ENCODE data around the gene ANKRD31. TPM values are rescaled to one million over a fixed set of nuclear protein-coding genes. Genes with fewer than 3 reads are reported as not detected.

The ANKRD31 gene
- total RNA-seq, 1 experiment from 2014 or later, result 0.66 TPM

DNA sequence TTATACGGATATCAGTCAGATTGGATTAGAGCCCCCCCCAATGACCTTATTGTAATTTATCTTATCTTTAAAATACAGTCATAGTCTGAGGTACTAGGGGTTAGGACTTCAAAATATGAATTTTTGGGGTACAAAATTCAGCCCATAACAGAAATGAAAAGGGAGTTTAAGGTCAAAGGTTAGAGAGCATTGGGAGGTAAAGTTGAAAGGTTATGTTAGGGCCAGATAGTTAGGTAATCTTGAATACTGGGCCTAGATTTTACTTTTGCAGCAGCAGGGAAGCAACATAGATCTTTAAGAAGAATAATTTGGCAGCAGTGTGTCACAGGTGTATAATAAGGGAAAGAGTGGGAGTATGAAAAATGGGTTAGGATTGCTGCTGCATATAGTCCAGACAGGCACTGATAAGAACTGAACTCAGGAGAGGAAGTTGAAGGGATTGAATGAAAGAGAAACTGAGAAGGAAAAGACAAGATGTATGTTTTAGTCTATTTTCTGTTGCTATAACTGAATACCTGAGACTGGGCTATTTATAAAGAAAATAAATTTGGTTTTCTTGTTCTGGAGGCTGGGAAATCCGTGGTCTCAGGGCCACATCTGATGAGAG lies 173.7 kb downstream of the ANKRD31 start:
- Histone ChIP-seq H3K4me1 (no peaks in the 10 kb centered on the region), H3K4me3 (ENCODE audit: low read depth, low read length) (no peak overlapping the region), H3K9me3 (no peaks in the 10 kb centered on the region), H3K27me3 (replicated peaks; ENCODE audit: control insufficient read depth, insufficient read depth, low read length) (no peaks in the 10 kb centered on the region), H3K36me3 (ENCODE audit: control insufficient read depth, insufficient read depth, low read length) (no peaks in the 10 kb centered on the region)
- intact Hi-C loops (cut with micrococcal nuclease; ENCODE audit: unreplicated experiment), result no loop called here
- Mint-ChIP-seq H3K27me3 (ENCODE audit: insufficient read depth, unreplicated experiment) (no peaks in the 10 kb centered on the region), H3K36me3 (ENCODE audit: insufficient read depth, unreplicated experiment) (no peaks in the 10 kb centered on the region), H3K27ac (ENCODE audit: unreplicated experiment) (no peak overlapping the region), H3K4me1 (ENCODE audit: low read depth, unreplicated experiment) (peaks cover 7% of the 10 kb centered on the region), H3K9me3 (ENCODE audit: unreplicated experiment) (no peaks in the 10 kb centered on the region), H3K4me3 (ENCODE audit: unreplicated experiment) (no peak overlapping the region)
- ChIA-PET POLR2A (no interaction called here), CTCF (no interaction called here)
- BruUV-seq (replicated peaks), result no TSS peak
- no peak for DNase-seq
- no peak for TF ChIP-seq CTCF (IDR thresholded peaks at IDR 0.05; ENCODE audit: insufficient read depth in 1 of 2, low read depth in 1 of 2, low read length in 1 of 2, severe bottlenecking in 1 of 2, unreplicated experiment in 1 of 2)

DNA sequence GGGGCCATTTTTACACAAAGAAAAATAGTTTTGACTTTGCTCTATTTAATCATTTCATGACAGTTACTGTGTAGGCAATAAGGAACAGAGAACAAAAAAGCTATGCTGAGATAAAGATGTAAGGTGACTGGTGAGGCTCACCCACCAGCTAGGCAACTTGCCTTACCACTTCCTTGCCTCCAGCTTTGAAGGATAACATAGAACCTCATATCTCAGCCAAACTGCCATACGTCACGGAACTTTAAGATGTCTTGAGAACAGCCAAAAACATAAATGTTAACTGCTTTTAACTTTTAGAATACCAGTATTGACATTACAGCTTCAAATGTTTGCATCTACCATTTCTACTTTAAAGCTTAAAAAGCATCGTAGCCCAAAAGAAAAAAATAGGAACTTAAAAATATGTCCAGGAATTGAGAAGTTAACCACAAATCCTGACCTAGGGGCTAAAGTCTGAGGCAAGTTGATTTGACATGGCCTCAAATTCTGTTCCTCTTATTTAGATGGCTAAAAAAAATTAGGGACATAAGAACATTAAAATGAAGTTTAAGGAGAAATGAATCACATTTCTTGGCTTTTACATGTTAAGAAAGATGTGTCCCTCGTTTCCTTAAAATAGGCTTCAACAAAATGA lies 176.6 kb downstream of the ANKRD31 start:
- BruUV-seq (replicated peaks), result no TSS peak
- no peak for TF ChIP-seq CTCF (IDR thresholded peaks at IDR 0.05; ENCODE audit: insufficient read depth in 1 of 2, low read depth in 1 of 2, low read length in 1 of 2, severe bottlenecking in 1 of 2, unreplicated experiment in 1 of 2)
- Mint-ChIP-seq H3K4me3 (ENCODE audit: unreplicated experiment) (no peak overlapping the region), H3K27ac (ENCODE audit: unreplicated experiment) (no peak overlapping the region), H3K4me1 (ENCODE audit: low read depth, unreplicated experiment) (peaks cover 17% of the 10 kb centered on the region), H3K36me3 (ENCODE audit: insufficient read depth, unreplicated experiment) (peaks cover 5% of the 10 kb centered on the region), H3K9me3 (ENCODE audit: unreplicated experiment) (no peaks in the 10 kb centered on the region), H3K27me3 (ENCODE audit: insufficient read depth, unreplicated experiment) (no peaks in the 10 kb centered on the region)
- DNase-seq, result no peak
- POLR2A ChIA-PET, result no interaction called here
- Histone ChIP-seq H3K4me1 (peaks cover 8% of the 10 kb centered on the region), H3K9me3 (no peaks in the 10 kb centered on the region), H3K27me3 (replicated peaks; ENCODE audit: control insufficient read depth, insufficient read depth, low read length) (no peaks in the 10 kb centered on the region), H3K4me3 (ENCODE audit: low read depth, low read length) (no peak overlapping the region), H3K36me3 (ENCODE audit: control insufficient read depth, insufficient read depth, low read length) (no peaks in the 10 kb centered on the region)
- CTCF ChIA-PET, result no interaction called here
- intact Hi-C loops (cut with micrococcal nuclease; ENCODE audit: unreplicated experiment), result loop anchor here (10.0 kb wide), 1 partner anchor 175 kb away; the partner anchor contains the start of gene ANKRD31

DNA sequence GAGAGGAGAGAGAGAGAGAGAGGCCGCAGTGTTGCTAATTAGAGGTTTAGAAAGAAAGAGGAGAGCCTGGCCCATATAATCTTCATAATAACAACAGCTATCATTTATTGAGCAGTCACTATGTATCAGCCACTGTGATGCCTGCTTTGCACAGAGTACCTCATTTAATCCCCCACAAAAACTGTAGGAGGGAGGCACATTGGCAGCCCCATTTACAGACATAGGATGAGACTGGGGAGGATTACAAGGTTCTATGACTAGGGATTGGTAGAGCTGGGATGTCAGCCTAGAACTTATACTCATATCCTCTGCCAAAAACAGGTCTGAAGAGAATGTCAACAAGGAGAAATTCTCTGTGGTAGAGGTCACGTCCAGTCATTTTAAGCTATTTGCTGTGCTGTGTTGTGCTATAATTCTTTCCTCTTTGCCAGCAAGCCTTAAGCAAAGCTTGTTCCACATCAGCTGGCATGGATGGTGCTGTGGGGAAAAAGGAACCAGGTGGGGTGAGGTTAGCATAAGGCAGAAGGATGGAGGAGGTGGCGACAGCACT lies 177.6 kb downstream of the ANKRD31 start:
- Histone ChIP-seq H3K4me3 (ENCODE audit: low read depth, low read length) (no peak overlapping the region), H3K4me1 (peaks cover 13% of the 10 kb centered on the region), H3K27me3 (replicated peaks; ENCODE audit: control insufficient read depth, insufficient read depth, low read length) (no peaks in the 10 kb centered on the region), H3K36me3 (ENCODE audit: control insufficient read depth, insufficient read depth, low read length) (no peaks in the 10 kb centered on the region), H3K9me3 (no peaks in the 10 kb centered on the region)
- no TSS peak for BruUV-seq (replicated peaks)
- ChIA-PET CTCF (no interaction called here), POLR2A (no interaction called here)
- DNase-seq, result no peak
- Mint-ChIP-seq H3K4me3 (ENCODE audit: unreplicated experiment) (no peak overlapping the region), H3K4me1 (ENCODE audit: low read depth, unreplicated experiment) (peaks cover 17% of the 10 kb centered on the region), H3K9me3 (ENCODE audit: unreplicated experiment) (no peaks in the 10 kb centered on the region), H3K27ac (ENCODE audit: unreplicated experiment) (no peak overlapping the region), H3K27me3 (ENCODE audit: insufficient read depth, unreplicated experiment) (no peaks in the 10 kb centered on the region), H3K36me3 (ENCODE audit: insufficient read depth, unreplicated experiment) (peaks cover 5% of the 10 kb centered on the region)
- intact Hi-C loops (cut with micrococcal nuclease; ENCODE audit: unreplicated experiment), result loop anchor here (10.0 kb wide), 1 partner anchor 176 kb away; the partner anchor contains the start of gene ANKRD31
- no peak for TF ChIP-seq CTCF (IDR thresholded peaks at IDR 0.05; ENCODE audit: insufficient read depth in 1 of 2, low read depth in 1 of 2, low read length in 1 of 2, severe bottlenecking in 1 of 2, unreplicated experiment in 1 of 2)

All from Caco-2 (cell line).